Measurements from ENCODE around the gene NDUFB11.
"Not testable (repeated sequence)": the region's sequence is repeated elsewhere in the genome, so short reads cannot be mapped to it uniquely, and the experiment has no call there.

Gene NDUFB11

GRCh38 chrX:47146936-47147859 lies 2.7 kb upstream of the NDUFB11 start:
- Mint-ChIP-seq H3K27me3 (ENCODE audit: low read depth) (no peaks in the 10 kb centered on the region), H3K9me3 (peaks cover 28% of the 10 kb centered on the region), H3K4me1 (no peaks in the 10 kb centered on the region), H3K27ac (no peak overlapping the region), H3K4me3 (peak overlapping the region; percentile 56 to 75 (median 64)), H3K36me3 (ENCODE audit: low read depth) (peaks cover 51% of the 10 kb centered on the region)
- no peak for TF ChIP-seq CTCF (IDR thresholded peaks at IDR 0.05; ENCODE audit: unreplicated experiment in 3 of 3)

GRCh38 chrX:47146121-47146935 lies 1.8 kb upstream of the NDUFB11 start:
- Mint-ChIP-seq H3K36me3 (ENCODE audit: low read depth) (peaks cover 49% of the 10 kb centered on the region), H3K4me1 (no peaks in the 10 kb centered on the region), H3K27ac (peak overlapping the region; percentile 96 to 100 (median 100)), H3K4me3 (peak overlapping the region; percentile 97 to 100 (median 99)), H3K9me3 (peaks cover 30% of the 10 kb centered on the region), H3K27me3 (ENCODE audit: low read depth) (no peaks in the 10 kb centered on the region)
- no peak for TF ChIP-seq CTCF (IDR thresholded peaks at IDR 0.05; ENCODE audit: unreplicated experiment in 3 of 3)

- Mint-ChIP-seq H3K27me3 (ENCODE audit: low read depth) (no peaks in the 10 kb centered on the region), H3K36me3 (ENCODE audit: low read depth) (peaks cover 46% of the 10 kb centered on the region), H3K9me3 (peaks cover 28% of the 10 kb centered on the region), H3K4me1 (no peaks in the 10 kb centered on the region), H3K4me3 (peak overlapping the region; percentile 97 to 100 (median 99)), H3K27ac (peak overlapping the region; percentile 96 to 100 (median 100))
- TF ChIP-seq CTCF (IDR thresholded peaks at IDR 0.05; ENCODE audit: unreplicated experiment in 3 of 3), result no peak
Observed at GRCh38 chrX:47145395-47146120, 1.1 kb upstream of the NDUFB11 start.

GRCh38 chrX:47143894-47144625 lies 442 bp downstream of the NDUFB11 start:
- Mint-ChIP-seq H3K27ac (peak overlapping the region; percentile 96 to 100 (median 100)), H3K9me3 (peaks cover 24% of the 10 kb centered on the region), H3K4me1 (no peaks in the 10 kb centered on the region), H3K27me3 (ENCODE audit: low read depth) (no peaks in the 10 kb centered on the region), H3K36me3 (ENCODE audit: low read depth) (peaks cover 41% of the 10 kb centered on the region), H3K4me3 (peak overlapping the region; percentile 97 to 100 (median 99))
- TF ChIP-seq CTCF (IDR thresholded peaks at IDR 0.05; ENCODE audit: unreplicated experiment in 3 of 3), result no peak

GRCh38 chrX:47138171-47138570 lies 6.3 kb downstream of the NDUFB11 start:
- H3K9me3 Mint-ChIP-seq, result peaks cover 12% of the 10 kb centered on the region
- no peak overlapping the region for H3K4me3 Mint-ChIP-seq
- H3K4me1 Mint-ChIP-seq, result no peaks in the 10 kb centered on the region
- no peak for TF ChIP-seq CTCF (IDR thresholded peaks at IDR 0.05; ENCODE audit: unreplicated experiment in 3 of 3)
- H3K27me3 Mint-ChIP-seq (ENCODE audit: low read depth), result no peaks in the 10 kb centered on the region
- peaks cover 22% of the 10 kb centered on the region for H3K36me3 Mint-ChIP-seq (ENCODE audit: low read depth)
- no peak overlapping the region for H3K27ac Mint-ChIP-seq

- not testable (repeated sequence) for H3K36me3 Mint-ChIP-seq (ENCODE audit: low read depth); H3K27ac Mint-ChIP-seq; H3K4me1 Mint-ChIP-seq; H3K4me3 Mint-ChIP-seq; H3K9me3 Mint-ChIP-seq; H3K27me3 Mint-ChIP-seq (ENCODE audit: low read depth)
Observed at GRCh38 chrX:47135650-47136049, 8.9 kb downstream of the NDUFB11 start.
